WTC11 (cell line): ENCODE data around the gene ACTRT2. TPM values are rescaled to one million over a fixed set of nuclear protein-coding genes. Genes with fewer than 3 reads are reported as not detected.

Source experiments
- ATAC-seq: fragments of 200-7000 bp; cut with Tn5 transposase; 2 replicates; pipeline ENCODE4 v1.10.0; 2021; ENCODE audit warnings: mild to moderate bottlenecking, moderate library complexity
- CTCF ChIA-PET: fragments of 300-600 bp; sonication (Branson Sonifier 250); formaldehyde crosslinking; loops from one replicate; lab custom pipeline; 2021; ENCODE audit warnings: antibody characterized with exemption; lab: Charles Lee
- POLR2A ChIA-PET: fragments of 350-600 bp; sonication (Branson Sonifier 250); formaldehyde crosslinking; loops from one replicate; lab custom pipeline; 2021; ENCODE audit warnings: antibody characterized with exemption; lab: Charles Lee
- DNase-seq: peaks from one replicate; pipeline ENCODE4 v3.0.0; 2021; ENCODE audit warnings: low spot score
- H3K27ac Mint-ChIP-seq: 2 replicates; pipeline ENCODE4 v1.8.0; 2021; ENCODE audit warnings: mixed read lengths
- H3K27me3 Mint-ChIP-seq: 2 replicates; pipeline ENCODE4 v1.8.0; 2021; ENCODE audit warnings: low read depth, mild to moderate bottlenecking, moderate library complexity, mixed read lengths
- H3K36me3 Mint-ChIP-seq: 2 replicates; pipeline ENCODE4 v1.8.0; 2021; ENCODE audit warnings: mixed read lengths
- H3K4me1 Mint-ChIP-seq: 2 replicates; pipeline ENCODE4 v1.8.0; 2022; ENCODE audit warnings: mixed read lengths
- H3K4me3 Mint-ChIP-seq: 2 replicates; pipeline ENCODE4 v1.8.0; 2021; ENCODE audit warnings: mild to moderate bottlenecking, moderate library complexity, mixed read lengths
- H3K9me3 Mint-ChIP-seq: 2 replicates; pipeline ENCODE4 v1.8.0; 2021; ENCODE audit warnings: mixed read lengths
- AFF4 ChIP-seq: sonication (generic); formaldehyde crosslinking; IDR thresholded peaks from 2 replicates; pipeline ENCODE4 v1.8.1; 2023; ENCODE audit warnings: mild to moderate bottlenecking, missing genetic modification reagents, borderline replicate concordance
- ATF1 ChIP-seq: sonication (generic); formaldehyde crosslinking; IDR thresholded peaks from 2 replicates; pipeline ENCODE4 v1.8.1; 2023; ENCODE audit warnings: mild to moderate bottlenecking, moderate library complexity, missing genetic modification reagents
- ATF2 ChIP-seq: sonication (generic); formaldehyde crosslinking; IDR thresholded peaks from 2 replicates; pipeline ENCODE4 v1.8.1; 2022; ENCODE audit warnings: low read depth, missing genetic modification reagents, borderline replicate concordance
- ATF3 ChIP-seq: sonication (generic); formaldehyde crosslinking; conservative IDR thresholded peaks from 2 replicates; pipeline ENCODE4 v1.8.1; 2022; ENCODE audit warnings: mild to moderate bottlenecking, missing genetic modification reagents
- CBFB ChIP-seq: sonication (generic); formaldehyde crosslinking; IDR thresholded peaks from 2 replicates; pipeline ENCODE4 v1.8.1; 2022; ENCODE audit warnings: mild to moderate bottlenecking, low read depth, missing genetic modification reagents
- E2F5 ChIP-seq: sonication (generic); formaldehyde crosslinking; IDR thresholded peaks from 2 replicates; pipeline ENCODE4 v1.8.1; 2022; ENCODE audit warnings: mild to moderate bottlenecking, moderate library complexity, missing genetic modification reagents
- FOXP1 ChIP-seq: sonication (generic); formaldehyde crosslinking; IDR thresholded peaks from 2 replicates; pipeline ENCODE4 v1.8.0; 2022; ENCODE audit warnings: missing genetic modification reagents, mild to moderate bottlenecking, moderate library complexity, borderline replicate concordance
- IRF1 ChIP-seq: sonication (generic); formaldehyde crosslinking; IDR thresholded peaks from 2 replicates; pipeline ENCODE4 v1.8.0; 2023; ENCODE audit warnings: missing genetic modification reagents
- JUN ChIP-seq: sonication (generic); formaldehyde crosslinking; IDR thresholded peaks from 2 replicates; pipeline ENCODE4 v1.8.0; 2023; ENCODE audit warnings: mild to moderate bottlenecking, missing genetic modification reagents
- KAT7 ChIP-seq: sonication (generic); formaldehyde crosslinking; IDR thresholded peaks from 2 replicates; pipeline ENCODE4 v1.8.1; 2023; ENCODE audit warnings: missing genetic modification reagents, mild to moderate bottlenecking, borderline replicate concordance
- MLX ChIP-seq: sonication (generic); formaldehyde crosslinking; IDR thresholded peaks from 2 replicates; pipeline ENCODE4 v1.8.1; 2023; ENCODE audit warnings: mild to moderate bottlenecking, missing genetic modification reagents, moderate library complexity
- NFE2L1 ChIP-seq: sonication (generic); formaldehyde crosslinking; IDR thresholded peaks from 2 replicates; pipeline ENCODE4 v1.8.1; 2023; ENCODE audit warnings: missing genetic modification reagents
- NR3C1 ChIP-seq: sonication (generic); formaldehyde crosslinking; conservative IDR thresholded peaks from 2 replicates; pipeline ENCODE4 v1.8.1; 2023; ENCODE audit warnings: low read depth, mild to moderate bottlenecking, missing genetic modification reagents
- SP1 ChIP-seq: sonication (generic); formaldehyde crosslinking; conservative IDR thresholded peaks from 2 replicates; pipeline ENCODE4 v1.8.1; 2022; ENCODE audit warnings: missing genetic modification reagents
- USF1 ChIP-seq: sonication (generic); formaldehyde crosslinking; IDR thresholded peaks from 2 replicates; pipeline ENCODE4 v1.8.0; 2022; ENCODE audit warnings: mild to moderate bottlenecking, missing genetic modification reagents
- ZBTB21 ChIP-seq: sonication (generic); formaldehyde crosslinking; IDR thresholded peaks from 2 replicates; pipeline ENCODE4 v1.8.1; 2023; ENCODE audit warnings: mild to moderate bottlenecking, missing genetic modification reagents, borderline replicate concordance
- ZNF219 ChIP-seq: sonication (generic); formaldehyde crosslinking; IDR thresholded peaks from 2 replicates; pipeline ENCODE4 v1.8.0; 2023; ENCODE audit warnings: missing genetic modification reagents, mild to moderate bottlenecking, borderline replicate concordance
- ZNF281 ChIP-seq: sonication (generic); formaldehyde crosslinking; IDR thresholded peaks from 2 replicates; pipeline ENCODE4 v1.8.0; 2023; ENCODE audit warnings: mild to moderate bottlenecking, missing genetic modification reagents
- ZNF423 ChIP-seq: fragments of 250-450 bp; sonication (Bioruptor Pico); IDR thresholded peaks from 2 replicates; pipeline ENCODE4 v2.1.2; 2022; ENCODE audit warnings: mild to moderate bottlenecking, moderate library complexity
- ZNF425 ChIP-seq: fragments of 250-450 bp; sonication (Bioruptor Pico); conservative IDR thresholded peaks from 2 replicates; pipeline ENCODE4 v1.9.0; 2021; ENCODE audit warnings: mild to moderate bottlenecking
- total RNA-seq: library from RNA; stranded (reverse); gene quantifications from 3 replicates; pipeline ENCODE4 v1.2.3, GENCODE V29; 2021

The ACTRT2 gene
- total RNA-seq, 1 experiment from 2014 or later, result not detected

- TF ChIP-seq JUN (CRISPR knock-in tag), result no peak
- no peak for TF ChIP-seq MLX
- no peak for TF ChIP-seq ATF1 (CRISPR knock-in tag)
- no peak for TF ChIP-seq ATF2 (CRISPR knock-in tag)
- TF ChIP-seq CBFB (CRISPR knock-in tag), result no peak
- TF ChIP-seq NFE2L1, result no peak
- TF ChIP-seq FOXP1 (CRISPR knock-in tag), result no peak
- no peak for TF ChIP-seq SP1 (CRISPR knock-in tag)
- TF ChIP-seq IRF1 (CRISPR knock-in tag), result no peak
- no peak for TF ChIP-seq ZNF219 (CRISPR knock-in tag)
- no peak for TF ChIP-seq AFF4 (CRISPR knock-in tag)
- no peak for TF ChIP-seq USF1 (CRISPR knock-in tag)
- TF ChIP-seq KAT7, result no peak
- TF ChIP-seq ZNF423 (CRISPR knock-in tag), result no peak
- TF ChIP-seq ATF3 (CRISPR knock-in tag), result no peak
- TF ChIP-seq E2F5 (CRISPR knock-in tag), result no peak
- TF ChIP-seq ZNF425 (CRISPR knock-in tag), result no peak
- no peak for TF ChIP-seq NR3C1 (CRISPR knock-in tag)
- no peak for TF ChIP-seq ZBTB21
- TF ChIP-seq ZNF281, result no peak
- TF ChIP-seq, all 79 proteins: peak for 0
Observed at GRCh38 chr1:2983319-2983705, 38.0 kb upstream of the ACTRT2 start.

More at GRCh38 chr1:2983319-2983705, 38.0 kb upstream of the ACTRT2 start:
- Mint-ChIP-seq H3K36me3 (peaks cover 22% of the 10 kb centered on the region), H3K27ac (no peak overlapping the region), H3K27me3 (no peaks in the 10 kb centered on the region), H3K9me3 (peaks cover 20% of the 10 kb centered on the region), H3K4me1 (peaks cover 4% of the 10 kb centered on the region; the same call in 1 of the 2 replicates), H3K4me3 (no peak overlapping the region)
- POLR2A ChIA-PET, result no interaction called here
- CTCF ChIA-PET, result interaction anchor here (0.7 kb wide), 1 partner anchor 354 kb away, joined by 3 read pairs; no protein-coding TSS in a partner anchor
- DNase-seq, result no peak
- ATAC-seq, result no peak
